H1 (cell line): ENCODE data around the gene RFXANK. TPM values are rescaled to one million over a fixed set of nuclear protein-coding genes. Genes with fewer than 3 reads are reported as not detected.
A peak's percentile ranks its signal among the peaks of the same experiment; 100 is the strongest.

Experiments
- CTCF ChIA-PET: fragments of 300-600 bp; sonication (Branson Sonifier 250); formaldehyde crosslinking; loops from one replicate; lab custom pipeline; 2021; ENCODE audit not compliant: partially characterized antibody; lab: Charles Lee
- POLR2A ChIA-PET: fragments of 300-600 bp; sonication (Branson Sonifier 250); formaldehyde crosslinking; loops from one replicate; lab custom pipeline; 2021; ENCODE audit warnings: inconsistent platforms; ENCODE audit not compliant: partially characterized antibody; lab: Charles Lee
- DNase-seq, 2 experiments: peaks; one replicate each; pipeline versions ENCODE4 v3.0.0 to v3.0.0-alpha.2; 2010 to 2022; ENCODE audit warnings: low spot score in 2 of 2, low read depth in 1 of 2, mixed read lengths in 1 of 2
- FAIRE-seq: peaks from 2 replicates; lab custom pipeline; 2011; peaks lifted over from hg19 to GRCh38; lab: Jason Lieb, UNC
- H2AFZ ChIP-seq: 2 replicates; pipeline ENCODE4 v1.8.1; 2012; ENCODE audit warnings: low read length, inconsistent platforms
- H2AK5ac ChIP-seq: 2 replicates; pipeline ENCODE4 v1.6.1; 2013; ENCODE audit warnings: low read depth, low read length
- H2BK120ac ChIP-seq: replicated peaks from 2 replicates; pipeline ENCODE3; 2013; ENCODE audit warnings: low read depth, low read length, inconsistent platforms
- H2BK12ac ChIP-seq: 2 replicates; pipeline ENCODE4 v1.6.1; 2013; ENCODE audit warnings: low read depth, low read length
- H2BK15ac ChIP-seq: 2 replicates; pipeline ENCODE4 v1.6.1; 2013; ENCODE audit warnings: low read length
- H2BK20ac ChIP-seq: 2 replicates; pipeline ENCODE4 v1.6.1; 2013; ENCODE audit warnings: low read length
- H2BK5ac ChIP-seq: 2 replicates; pipeline ENCODE4 v1.6.1; 2013; ENCODE audit warnings: low read depth, low read length
- H3K14ac ChIP-seq: 2 replicates; pipeline ENCODE4 v1.6.1; 2013; ENCODE audit warnings: inconsistent platforms; ENCODE audit not compliant: insufficient read length
- H3K18ac ChIP-seq: 2 replicates; pipeline ENCODE4 v1.6.1; 2013; ENCODE audit warnings: low read length; ENCODE audit errors: extremely low read depth
- H3K23ac ChIP-seq: 2 replicates; pipeline ENCODE4 v1.6.1; 2013; ENCODE audit warnings: inconsistent platforms; ENCODE audit not compliant: insufficient read length
- H3K23me2 ChIP-seq: 2 replicates; pipeline ENCODE4 v1.6.1; 2013; ENCODE audit warnings: low read depth, low read length
- H3K27ac ChIP-seq: 2 replicates; pipeline ENCODE4 v1.6.1; 2011; ENCODE audit warnings: low read depth, low read length, inconsistent platforms
- H3K27me3 ChIP-seq, 4 experiments: replicated peaks in 1 of 4; 1 replicate in 1 of 4; 2 replicates in 3 of 4; pipeline versions ENCODE4 v1.6.1 to v1.8.1; 2011 to 2013; ENCODE audit warnings: low read length in 3 of 4, mild to moderate bottlenecking in 3 of 4, inconsistent platforms in 2 of 4, mixed read lengths in 2 of 4, moderate library complexity in 1 of 4; ENCODE audit not compliant: control insufficient read depth in 3 of 4, insufficient read depth in 3 of 4; ENCODE audit errors: extremely low read depth in 1 of 4
- H3K36me3 ChIP-seq, 4 experiments: 2 replicates each; pipeline versions ENCODE4 v1.6.1 to v1.8.1; 2011 to 2013; ENCODE audit warnings: mild to moderate bottlenecking in 4 of 4, low read length in 3 of 4, moderate library complexity in 2 of 4, control low read depth in 1 of 4, inconsistent platforms in 1 of 4; ENCODE audit not compliant: insufficient read depth in 4 of 4, control insufficient read depth in 2 of 4
- H3K4ac ChIP-seq: replicated peaks from 2 replicates; pipeline ENCODE3; 2013; ENCODE audit warnings: low read length, low read depth, mixed read lengths, inconsistent platforms; ENCODE audit not compliant: insufficient read length
- H3K4me1 ChIP-seq, 4 experiments: replicated peaks in 1 of 4; 1 replicate in 1 of 4; 2 replicates in 3 of 4; pipeline versions ENCODE4 v1.6.1 to v1.8.1; 2011 to 2013; ENCODE audit warnings: low read length in 3 of 4, inconsistent platforms in 2 of 4, mixed read lengths in 1 of 4; ENCODE audit not compliant: insufficient read depth in 4 of 4, control insufficient read depth in 3 of 4
- H3K4me2 ChIP-seq, 2 experiments: 2 replicates each; pipeline versions ENCODE4 v1.6.1 to v1.8.1; 2011 to 2013; ENCODE audit warnings: low read depth in 2 of 2, low read length in 2 of 2, control low read depth in 1 of 2, inconsistent platforms in 1 of 2, mild to moderate bottlenecking in 1 of 2; ENCODE audit not compliant: insufficient read depth in 1 of 2
- H3K4me3 ChIP-seq, 4 experiments: fragments of 200-600, 300-600 bp in 1 of 4; sonication (generic), shearing (Covaris generic), sonication (Bioruptor Twin) in 1 of 4; 2 replicates each; pipeline versions ENCODE4 v1.5.1 to v1.8.1; 2011 to 2016; ENCODE audit warnings: low read length in 4 of 4, low read depth in 3 of 4, control low read depth in 2 of 4, inconsistent platforms in 2 of 4, mild to moderate bottlenecking in 2 of 4, mixed read lengths in 1 of 4, moderate library complexity in 1 of 4; ENCODE audit not compliant: insufficient read depth in 2 of 4; ENCODE audit errors: extremely low read depth in 1 of 4
- H3K56ac ChIP-seq: replicated peaks from 2 replicates; pipeline ENCODE3; 2013; ENCODE audit warnings: low read depth, mild to moderate bottlenecking, mixed read lengths, low read length, inconsistent platforms; ENCODE audit not compliant: insufficient read length
- H3K79me1 ChIP-seq: 2 replicates; pipeline ENCODE4 v1.6.1; 2013; ENCODE audit warnings: low read depth, low read length, control low read depth
- H3K79me2 ChIP-seq, 2 experiments: 2 replicates each; pipeline versions ENCODE4 v1.6.1 to v1.8.1; 2012 to 2013; ENCODE audit warnings: low read length in 2 of 2, mild to moderate bottlenecking in 2 of 2, inconsistent platforms in 1 of 2; ENCODE audit not compliant: insufficient read depth in 2 of 2, control insufficient read depth in 1 of 2
- H3K9ac ChIP-seq, 4 experiments: replicated peaks in 1 of 4; 1 replicate in 1 of 4; 2 replicates in 3 of 4; pipeline versions ENCODE4 v1.6.1 to v1.8.1; 2011 to 2013; ENCODE audit warnings: low read depth in 3 of 4, low read length in 3 of 4, control low read depth in 2 of 4, mild to moderate bottlenecking in 2 of 4, moderate library complexity in 2 of 4, inconsistent platforms in 1 of 4; ENCODE audit errors: extremely low read depth in 1 of 4
- H3K9me3 ChIP-seq, 2 experiments: 2 replicates each; pipeline versions ENCODE4 v1.6.1 to v1.8.1; 2012 to 2013; ENCODE audit warnings: mild to moderate bottlenecking in 2 of 2, moderate library complexity in 2 of 2, control low read depth in 1 of 2, inconsistent platforms in 1 of 2, low read depth in 1 of 2, low read length in 1 of 2, mixed read lengths in 1 of 2; ENCODE audit not compliant: insufficient read depth in 2 of 2
- H4K20me1 ChIP-seq, 2 experiments: replicated peaks in 1 of 2; 2 replicates each; pipeline versions ENCODE3 to v1.8.1; 2011 to 2013; ENCODE audit warnings: inconsistent platforms in 2 of 2, low read length in 2 of 2, mild to moderate bottlenecking in 1 of 2; ENCODE audit not compliant: insufficient read depth in 2 of 2, control insufficient read depth in 1 of 2
- H4K5ac ChIP-seq: 2 replicates; pipeline ENCODE4 v1.6.1; 2013; ENCODE audit warnings: low read length, low read depth, mixed read lengths, inconsistent platforms; ENCODE audit not compliant: insufficient read length
- H4K8ac ChIP-seq: 2 replicates; pipeline ENCODE4 v1.8.0; 2013; ENCODE audit warnings: mild to moderate bottlenecking, moderate library complexity, low read length, inconsistent platforms; ENCODE audit not compliant: insufficient read depth; ENCODE audit errors: extremely low read depth
- H4K91ac ChIP-seq: replicated peaks from 2 replicates; pipeline ENCODE3; 2013; ENCODE audit warnings: low read length, mixed read lengths, inconsistent platforms; ENCODE audit not compliant: insufficient read length
- CBX5 ChIP-seq: fragments of 300-800, 300-1000 bp; sonication (generic); IDR thresholded peaks from 2 replicates; pipeline ENCODE4 v1.7.1; 2016; ENCODE audit warnings: antibody characterized with exemption, low read length, low read depth
- KDM1A ChIP-seq: fragments of 200-600, 300-600 bp; sonication (generic); IDR thresholded peaks from 2 replicates; pipeline ENCODE4 v1.7.1; 2016; ENCODE audit warnings: mild to moderate bottlenecking, low read length, borderline replicate concordance
- WGBS, 2 experiments: shearing (Covaris generic) in 1 of 2; methylation state at CpG; one replicate each; pipeline versions ENCODE4 v1.1.6 to v1.1.7; 2013 to 2015; ENCODE audit warnings: low lambda C conversion rate in 2 of 2, mixed read lengths in 2 of 2, inconsistent platforms in 1 of 2, low coverage in 1 of 2, missing lambda C conversion rate in 1 of 2; ENCODE audit not compliant: insufficient replicate concordance in 2 of 2, insufficient coverage in 1 of 2, insufficient read length in 1 of 2; ENCODE audit errors: extremely low coverage in 1 of 2, missing lambda C conversion rate in 1 of 2; 5-methylcytosine and 5-hydroxymethylcytosine counted together
- polyA plus RNA-seq, 7 experiments: library from polyadenylated mRNA; depleted of rRNA in 3 of 7; stranded (reverse) in 5 of 7; unstranded in 2 of 7; fragments of >200 nt in 5 of 7; fragments of 200-250 nt in 2 of 7; gene quantifications; 1 replicate in 5 of 7; 2 replicates in 1 of 7; 4 replicates in 1 of 7; pipeline versions ENCODE4 v1.2.1 to v1.2.3, GENCODE V29; 2011 to 2013; ENCODE audit warnings: missing spikeins in 2 of 7, mixed read lengths in 2 of 7
- total RNA-seq: library from RNA; stranded (reverse); fragmentation: NEBNext Ultra II Directional; extraction: Animal tissue kit (Norgen Biotek cat#: 25700); gene quantifications from 2 replicates; pipeline ENCODE4 v1.2.1, GENCODE V29; 2021

Gene RFXANK
- total and polyA plus RNA-seq, 2 of the 8 experiments (the other 6 are each of a cell fraction or from before 2014, with no cell fraction given): 72.9 to 87.5 TPM

DNA sequence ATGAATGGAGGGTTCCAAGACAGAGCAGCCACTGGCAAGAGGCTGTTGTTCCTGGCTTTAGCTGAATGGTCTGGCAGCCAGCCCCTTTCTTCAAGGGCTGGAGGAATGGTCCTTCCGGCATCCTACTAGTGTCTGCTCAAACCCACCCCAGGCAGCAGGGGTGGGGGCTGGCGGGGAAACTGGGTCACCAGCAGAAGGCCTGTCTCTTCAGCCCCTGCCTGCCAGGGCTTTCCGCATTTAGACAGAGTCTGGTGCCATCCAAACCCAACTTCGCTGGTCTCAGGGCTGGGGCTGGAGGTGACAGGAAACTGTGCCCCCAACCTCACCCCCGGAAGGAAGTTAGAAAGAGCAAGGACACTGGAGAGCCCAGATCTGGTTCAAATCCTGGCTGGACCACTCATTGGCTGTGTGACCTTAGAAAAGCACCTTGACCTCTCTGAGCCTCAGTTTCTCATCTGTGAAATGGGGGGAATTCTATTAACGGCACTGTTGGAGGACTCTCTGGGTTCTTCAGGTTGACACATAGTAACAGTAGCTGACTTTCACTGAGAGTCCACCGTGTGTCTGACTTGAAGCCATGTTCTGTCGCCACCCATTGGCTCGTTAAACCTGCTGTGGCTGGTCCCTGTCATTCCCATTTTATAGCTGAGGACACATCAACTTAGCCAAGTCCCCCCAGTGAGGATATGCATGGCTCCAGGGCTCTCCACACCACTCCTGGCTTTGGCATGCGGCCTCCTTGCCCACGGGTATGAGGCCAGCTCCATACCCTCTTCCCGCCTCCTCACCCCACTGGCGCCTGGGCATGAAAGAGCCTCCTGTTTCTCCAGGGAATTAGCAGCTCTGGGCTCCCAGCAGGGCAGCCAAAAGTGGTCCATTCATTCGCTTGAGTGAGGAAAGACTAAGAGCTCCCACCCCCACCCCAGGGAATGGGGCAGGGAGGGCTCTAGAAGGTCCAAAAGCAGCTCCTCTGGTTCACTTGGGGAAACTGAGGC lies 13.7 kb downstream of the RFXANK start:
- Histone ChIP-seq H3K4me3 (no peak overlapping the region), H3K79me1 (no peaks in the 10 kb centered on the region; the same call in 1 of the 2 replicates), H3K27me3 (peaks cover 0 to 41% (median 39%) of the 10 kb centered on the region in 4 experiments; a peak in 6 of 7 replicates), H3K4ac (no peak overlapping the region), H3K56ac (no peak overlapping the region), H2AFZ (no peak overlapping the region), H3K9ac (no peak overlapping the region), H2BK12ac (no peak overlapping the region), H3K79me2 (no peaks in the 10 kb centered on the region), H2BK20ac (no peak overlapping the region), H2BK120ac (no peak overlapping the region), H3K36me3 (peaks cover 0 to 10% (median 0%) of the 10 kb centered on the region in 4 experiments; a peak in 1 of 8 replicates), H3K23ac (no peak overlapping the region), H2BK15ac (no peak overlapping the region), H4K20me1 (peaks cover 2 to 14% of the 10 kb centered on the region in 2 experiments), H3K4me1 (peaks cover 0 to 6% (median 0%) of the 10 kb centered on the region in 4 experiments; a peak in 2 of 7 replicates), H3K14ac (no peak overlapping the region), H3K4me2 (no peak overlapping the region), H4K8ac (no peak overlapping the region), H4K5ac (no peak overlapping the region), H2AK5ac (no peak overlapping the region), H3K18ac (no peak overlapping the region), H2BK5ac (no peak overlapping the region), H4K91ac (no peak overlapping the region), H3K9me3 (no peaks in the 10 kb centered on the region), H3K23me2 (peaks cover 11% of the 10 kb centered on the region), H3K27ac (no peak overlapping the region)
- CTCF ChIA-PET: interaction anchor here (0.6 to 1.8 kb wide), 8 partner anchors 9 to 58 kb away, joined by 3 to 6 read pairs (median 3); no protein-coding TSS in a partner anchor
- 84% methylated on average over 14 of the region's 14 CpGs; no CpG with 5 or more reads in 1 of the 2 experiments for WGBS, 2 experiments
- FAIRE-seq (no peak), DNase-seq (no peak)
- POLR2A ChIA-PET: interaction anchor here (0.6 to 5.9 kb wide), 7 partner anchors 8 to 24 kb away, joined by 3 to 45 read pairs (median 4); partner anchors contain the start of genes BORCS8, NCAN and RFXANK
- TF ChIP-seq CBX5: no peak
- 0 out of 2 replicates have a peak, but pooled peaks have one; percentile 16 for TF ChIP-seq KDM1A
